GM12874 (cell line): Measurements from ENCODE around the gene ROBO1.

Experiments
- TF ChIP-seq, protein P1 (sequence below): IDR thresholded peaks from 2 replicates; pipeline ENCODE4 v1.5.1; 2011; ENCODE audit warnings: low read depth, mild to moderate bottlenecking, control low read depth, low read length, moderate library complexity; ENCODE audit not compliant: insufficient read depth

Gene ROBO1

DNA sequence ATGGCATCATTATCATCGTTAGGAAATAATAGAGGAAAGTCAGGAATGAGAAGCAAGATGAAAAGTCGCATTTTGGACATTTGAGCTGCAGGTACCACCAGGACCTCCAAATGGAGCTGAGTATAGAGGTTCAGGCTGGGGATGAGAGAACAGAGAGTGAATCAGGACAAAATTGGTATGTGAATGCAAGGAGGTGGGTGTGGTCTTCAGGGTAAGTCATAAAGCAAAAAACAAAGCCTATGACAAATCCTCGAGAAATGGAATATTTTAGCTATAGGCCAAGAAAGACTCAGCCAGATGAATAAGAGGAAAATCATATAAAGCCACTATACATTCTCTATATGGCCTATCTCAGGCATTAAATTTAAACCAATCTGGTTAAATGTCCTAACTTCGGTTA lies 841.3 kb downstream of the ROBO1 start:
- TF ChIP-seq, protein P1, sequence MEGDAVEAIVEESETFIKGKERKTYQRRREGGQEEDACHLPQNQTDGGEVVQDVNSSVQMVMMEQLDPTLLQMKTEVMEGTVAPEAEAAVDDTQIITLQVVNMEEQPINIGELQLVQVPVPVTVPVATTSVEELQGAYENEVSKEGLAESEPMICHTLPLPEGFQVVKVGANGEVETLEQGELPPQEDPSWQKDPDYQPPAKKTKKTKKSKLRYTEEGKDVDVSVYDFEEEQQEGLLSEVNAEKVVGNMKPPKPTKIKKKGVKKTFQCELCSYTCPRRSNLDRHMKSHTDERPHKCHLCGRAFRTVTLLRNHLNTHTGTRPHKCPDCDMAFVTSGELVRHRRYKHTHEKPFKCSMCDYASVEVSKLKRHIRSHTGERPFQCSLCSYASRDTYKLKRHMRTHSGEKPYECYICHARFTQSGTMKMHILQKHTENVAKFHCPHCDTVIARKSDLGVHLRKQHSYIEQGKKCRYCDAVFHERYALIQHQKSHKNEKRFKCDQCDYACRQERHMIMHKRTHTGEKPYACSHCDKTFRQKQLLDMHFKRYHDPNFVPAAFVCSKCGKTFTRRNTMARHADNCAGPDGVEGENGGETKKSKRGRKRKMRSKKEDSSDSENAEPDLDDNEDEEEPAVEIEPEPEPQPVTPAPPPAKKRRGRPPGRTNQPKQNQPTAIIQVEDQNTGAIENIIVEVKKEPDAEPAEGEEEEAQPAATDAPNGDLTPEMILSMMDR: no peak

DNA sequence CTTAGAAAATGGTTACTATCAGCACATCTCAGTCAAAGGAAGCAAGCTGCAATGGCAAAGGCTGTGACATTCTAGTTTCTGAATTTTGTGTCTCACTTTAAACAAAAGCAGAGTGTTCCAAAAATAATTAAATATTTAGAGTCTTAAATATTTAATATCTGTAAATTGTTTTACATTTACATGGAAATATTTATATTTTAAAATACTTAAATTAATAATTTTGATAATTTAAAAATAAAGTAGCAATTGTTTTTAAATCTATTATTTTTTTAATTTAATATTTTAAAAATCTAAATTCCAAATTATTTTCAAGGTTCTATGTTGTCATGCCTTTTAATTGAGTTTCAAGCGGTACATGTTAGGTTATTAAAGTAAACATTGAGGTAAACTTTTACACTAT lies 843.1 kb downstream of the ROBO1 start:
- TF ChIP-seq, protein P1: no peak

DNA sequence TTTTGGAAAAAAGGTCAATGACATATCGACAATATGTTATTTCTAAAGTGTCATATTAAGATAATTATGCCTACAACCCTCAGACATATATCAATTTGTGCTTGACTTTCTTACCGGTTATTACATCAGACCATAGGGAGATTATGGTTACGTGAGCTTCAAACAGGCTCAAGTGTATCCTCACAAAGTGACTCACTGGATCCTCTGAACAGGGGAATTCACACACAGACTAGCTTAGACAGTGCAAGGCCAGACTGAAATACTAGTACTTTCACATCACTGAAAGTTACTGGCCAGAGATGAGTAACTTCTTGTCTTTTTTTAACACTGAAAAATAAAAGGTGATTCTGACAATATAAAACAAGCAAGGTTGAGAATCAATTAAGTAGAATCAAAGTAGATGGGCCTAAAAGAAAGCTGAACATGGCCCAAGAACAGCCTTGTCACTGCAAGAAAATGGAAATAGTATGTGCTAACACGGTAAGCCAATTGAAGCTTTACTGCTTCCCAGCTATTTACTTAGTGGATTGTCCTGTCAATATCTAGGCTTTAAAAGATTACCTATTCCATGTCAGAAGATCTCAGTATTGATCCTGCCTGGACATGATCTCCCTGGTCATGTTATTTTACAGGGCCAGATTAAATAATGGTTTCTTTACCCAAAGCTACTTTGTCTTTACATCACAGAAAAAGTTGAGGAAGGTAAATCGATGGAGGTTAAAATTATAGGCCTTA lies 848.6 kb downstream of the ROBO1 start:
- TF ChIP-seq, protein P1: no peak

GRCh38 chr3:78918361-78919020 lies 849.3 kb downstream of the ROBO1 start:
- TF ChIP-seq, protein P1: no peak

- TF ChIP-seq, protein P1: no peak
These were observed 850.3 kb downstream of the ROBO1 start for GRCh38 chr3:78917536-78917935.

- TF ChIP-seq, protein P1: no peak
These were observed 854.1 kb downstream of the ROBO1 start for GRCh38 chr3:78913711-78914110.

DNA sequence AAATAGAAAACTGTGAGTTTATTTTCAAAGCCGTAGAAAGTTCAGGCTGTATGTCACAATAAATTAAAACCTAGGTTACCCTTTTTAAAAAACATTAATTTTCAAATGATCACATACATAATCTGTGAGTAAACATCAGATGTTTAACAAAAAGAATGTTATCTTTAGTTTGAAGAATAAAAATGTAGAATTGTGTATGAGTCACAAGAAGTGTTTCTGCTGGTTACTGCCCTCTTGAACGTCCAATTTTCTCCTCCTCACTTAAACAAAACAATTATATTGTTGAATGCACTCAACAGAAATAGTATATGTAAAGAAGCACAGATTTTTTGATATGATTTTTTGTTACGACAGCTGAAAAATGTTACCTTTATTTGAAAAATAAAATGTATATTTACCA lies 855.1 kb downstream of the ROBO1 start:
- TF ChIP-seq, protein P1: no peak
